ENCODE measurements around the gene ENPEP.
"Not testable (repeated sequence)": the region's sequence is repeated elsewhere in the genome, so short reads cannot be mapped to it uniquely, and the experiment has no call there.

ENPEP gene

DNA sequence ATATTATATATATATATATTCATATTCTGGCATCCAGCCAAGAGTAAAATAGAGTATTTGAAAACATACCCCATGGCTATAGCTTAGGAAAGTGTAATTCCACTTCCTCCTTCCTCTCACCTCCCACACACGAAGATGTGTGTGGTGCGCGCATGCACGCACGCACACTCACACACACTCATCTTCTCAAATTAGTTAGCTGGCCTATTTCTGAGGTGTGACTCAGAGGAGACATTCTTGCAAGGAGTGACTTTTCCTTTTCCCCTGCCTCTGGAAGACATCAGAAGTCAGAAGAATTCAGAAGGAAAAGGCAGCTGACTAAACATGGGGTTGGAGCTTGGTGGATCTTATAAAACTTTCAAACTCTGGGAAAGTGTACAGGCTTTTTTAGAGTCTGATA is 8.8 kb downstream of the ENPEP start:
- DNase-seq = no peak

DNA sequence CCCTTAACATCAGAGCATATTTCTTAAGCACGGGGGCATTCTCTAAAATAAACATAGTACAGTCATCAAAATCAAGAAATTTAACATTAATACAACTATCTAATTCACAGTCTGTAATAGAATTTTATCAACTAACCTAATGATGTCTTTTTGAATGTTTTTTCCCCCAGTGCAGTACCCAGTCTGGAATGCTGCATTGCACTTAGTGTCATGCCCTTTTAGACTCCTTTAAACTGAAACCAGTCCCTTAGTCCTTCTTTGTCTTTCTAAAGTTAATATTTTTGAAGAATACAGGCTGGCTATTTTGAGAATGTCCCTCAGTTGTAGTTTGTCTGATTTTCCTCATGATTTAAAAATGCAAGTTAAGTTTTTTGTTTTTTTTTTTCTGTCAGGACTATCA is 9.5 kb downstream of the ENPEP start:
- DNase-seq = no peak

DNA sequence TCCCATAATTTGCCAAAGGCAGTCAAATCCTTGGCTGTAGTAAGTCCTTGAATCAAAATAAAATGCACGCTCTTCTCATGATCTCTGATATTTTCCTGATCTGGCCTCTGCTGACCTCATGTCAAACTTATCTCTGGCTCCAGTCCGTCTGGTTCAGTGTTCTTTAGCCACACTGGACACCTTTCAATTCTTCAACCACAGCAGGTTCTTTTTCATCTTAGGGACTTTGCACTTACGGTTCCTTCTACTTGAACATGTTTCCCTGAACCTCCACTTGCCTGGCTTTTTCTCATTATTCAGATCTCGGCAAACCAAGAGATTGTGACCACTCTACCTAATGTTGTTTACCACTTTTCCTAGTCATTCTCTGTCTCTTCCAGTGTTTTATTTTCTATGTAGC is 10.3 kb downstream of the ENPEP start:
- no peak for DNase-seq

DNA sequence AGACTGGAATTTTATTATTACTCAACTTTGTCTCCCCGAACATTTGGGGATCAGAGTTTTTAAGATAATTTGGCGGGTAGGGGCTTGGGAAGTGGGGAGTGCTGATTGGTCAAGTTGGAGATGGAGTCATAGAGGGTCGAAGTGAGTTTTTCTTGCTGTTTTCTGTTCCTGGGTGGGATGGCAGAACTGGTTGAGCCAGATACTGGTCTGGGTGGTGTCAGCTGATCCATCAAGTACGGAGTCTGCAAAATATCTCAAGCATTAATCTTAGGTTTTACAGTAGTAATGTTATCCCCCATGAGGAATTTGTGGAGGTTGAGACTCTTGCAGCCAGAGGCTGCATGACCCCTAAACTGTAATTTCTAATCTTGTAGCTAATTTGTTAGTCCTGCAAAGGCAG is 10.9 kb downstream of the ENPEP start:
- DNase-seq = not testable (repeated sequence)

DNA sequence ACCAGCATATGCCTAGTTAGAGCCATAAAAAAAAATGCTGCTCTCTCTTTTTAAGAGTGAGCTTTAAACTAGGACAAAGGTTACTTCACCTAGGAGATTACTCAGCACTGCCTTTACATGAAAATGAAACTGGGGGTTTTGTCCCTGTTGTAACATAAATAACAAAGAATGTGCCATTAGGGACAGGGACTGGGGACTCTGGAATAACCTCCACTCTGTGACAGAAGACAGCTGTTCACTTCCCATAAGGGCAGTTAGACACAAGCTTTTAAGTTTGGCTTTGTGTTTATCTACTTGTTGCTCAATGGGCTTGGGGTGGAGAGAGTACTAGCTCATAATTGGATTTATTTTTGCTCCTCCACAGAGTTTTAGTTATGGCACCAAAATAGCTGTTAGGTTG is 11.9 kb downstream of the ENPEP start:
- no peak for DNase-seq

DNA sequence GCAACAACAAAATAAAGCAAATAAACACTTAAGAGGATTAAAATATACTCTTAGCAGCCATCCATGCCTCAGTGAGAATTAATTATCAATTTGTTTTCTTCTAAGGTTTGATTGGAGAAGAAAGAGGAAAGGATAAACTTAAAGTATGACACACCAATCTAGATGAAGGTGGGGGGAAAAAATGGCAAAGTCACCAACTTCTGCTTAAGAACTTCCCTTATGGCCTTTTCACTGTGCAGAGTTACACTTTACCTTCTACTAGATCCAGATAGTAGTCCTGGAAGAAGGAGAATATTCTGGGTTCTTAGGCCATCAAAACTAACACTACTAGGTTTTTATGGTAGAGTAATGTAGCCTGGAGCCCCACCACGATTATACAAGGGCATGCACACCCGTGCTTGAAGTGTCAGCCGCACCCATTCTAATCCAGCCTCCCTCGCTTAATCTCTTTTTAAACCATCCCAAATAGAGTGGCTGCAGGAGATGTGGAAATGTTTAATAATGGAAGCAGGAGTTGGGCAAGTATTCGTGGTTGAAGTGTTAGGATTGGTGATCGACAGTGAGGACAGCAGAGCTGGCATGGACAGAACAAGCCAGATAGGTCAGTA is 14.1 kb downstream of the ENPEP start:
- no peak for DNase-seq

DNA sequence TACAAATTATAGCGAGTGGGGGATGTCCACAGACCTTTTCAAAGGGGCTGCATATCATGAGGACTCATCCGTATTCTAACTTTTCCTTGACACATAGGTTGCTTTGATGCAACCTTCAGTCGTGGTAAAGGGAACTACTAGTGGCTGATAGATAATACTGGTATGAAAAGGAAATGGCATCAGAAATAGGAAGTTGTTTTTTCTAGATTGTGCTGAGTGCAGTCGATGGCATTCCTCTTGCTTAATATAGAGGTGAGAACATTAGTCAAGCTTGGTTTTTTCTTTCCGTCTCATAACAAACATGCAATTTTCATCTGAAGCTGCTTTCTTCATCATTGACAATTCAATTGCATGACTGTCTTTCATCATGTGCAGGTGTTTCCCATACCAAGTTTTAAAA is 16.6 kb downstream of the ENPEP start:
- DNase-seq = no peak

DNA sequence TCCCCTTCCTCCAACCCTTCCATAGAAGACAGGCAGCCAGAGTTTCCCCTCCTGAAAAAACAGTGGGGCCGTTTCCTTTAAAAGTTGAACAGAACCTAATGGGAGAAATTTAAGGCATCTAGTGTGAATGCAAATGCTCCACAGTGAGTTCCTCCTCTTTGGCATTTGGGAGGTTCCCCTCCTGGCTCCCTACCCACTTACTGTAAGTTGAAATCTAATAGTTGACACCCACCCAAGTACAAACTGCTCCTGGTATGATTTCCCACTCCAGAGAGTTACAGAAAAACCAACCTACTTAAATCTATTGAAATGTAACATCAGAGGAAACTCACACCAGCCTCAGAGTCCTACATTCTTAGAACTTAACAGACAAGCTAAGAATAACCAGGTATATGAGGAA is 17.6 kb downstream of the ENPEP start:
- DNase-seq = no peak

DNA sequence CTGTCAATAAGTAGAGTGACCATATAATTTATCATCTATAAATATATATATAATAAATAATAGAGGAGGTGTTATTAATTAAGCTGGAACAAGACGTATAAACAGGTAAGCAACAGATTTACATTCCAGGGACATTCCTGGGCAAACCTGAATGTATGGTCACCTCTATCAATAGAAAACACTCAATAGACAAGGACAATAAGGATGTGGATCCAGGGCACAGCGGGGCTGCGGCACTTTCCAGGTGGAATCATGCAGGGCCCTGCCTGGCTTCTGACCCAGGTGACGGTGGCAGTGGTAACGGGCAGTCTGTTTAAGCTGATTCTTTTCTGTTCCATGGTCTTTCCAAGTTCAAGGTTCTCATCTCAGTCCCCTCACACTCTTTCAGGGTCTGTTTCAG is 22.5 kb downstream of the ENPEP start:
- DNase-seq = no peak

DNA sequence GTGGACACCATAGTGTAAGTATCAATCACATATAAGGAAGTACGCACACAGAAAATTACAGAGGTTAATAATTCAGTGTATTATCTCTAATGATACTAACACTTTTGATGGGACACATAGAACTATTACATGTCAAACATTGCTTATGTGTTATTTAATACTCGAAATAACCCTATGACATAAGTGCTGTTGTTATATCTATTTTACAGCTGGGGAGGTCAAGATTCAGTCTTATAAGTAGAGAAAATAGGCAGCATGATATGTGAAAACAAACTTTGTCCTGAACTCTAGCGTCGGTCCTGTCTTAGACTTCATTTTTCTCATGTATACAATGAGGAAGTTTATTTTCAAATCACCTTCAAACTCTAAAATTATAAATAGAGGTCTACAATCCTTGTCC is 23.2 kb downstream of the ENPEP start:
- DNase-seq = no peak

DNA sequence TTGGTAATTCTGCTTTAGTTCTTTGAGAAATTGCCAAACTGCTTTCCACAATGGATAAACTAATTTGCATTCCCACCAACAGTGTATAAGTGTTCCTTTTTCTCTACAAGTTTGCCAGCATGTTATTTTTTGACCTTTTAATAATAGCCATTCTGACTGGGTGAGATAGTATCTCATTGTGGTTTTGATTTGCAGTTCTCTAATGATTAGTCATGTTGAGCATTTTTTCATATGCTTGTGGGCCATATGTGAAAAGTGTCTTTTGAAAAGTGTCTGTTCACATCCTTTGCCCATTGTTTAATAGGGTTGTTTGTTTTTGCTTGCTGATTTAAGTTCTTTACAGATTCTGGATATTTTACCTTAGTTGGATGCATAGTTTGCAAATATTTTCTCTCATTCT is 25.9 kb downstream of the ENPEP start:
- DNase-seq = no peak

DNA sequence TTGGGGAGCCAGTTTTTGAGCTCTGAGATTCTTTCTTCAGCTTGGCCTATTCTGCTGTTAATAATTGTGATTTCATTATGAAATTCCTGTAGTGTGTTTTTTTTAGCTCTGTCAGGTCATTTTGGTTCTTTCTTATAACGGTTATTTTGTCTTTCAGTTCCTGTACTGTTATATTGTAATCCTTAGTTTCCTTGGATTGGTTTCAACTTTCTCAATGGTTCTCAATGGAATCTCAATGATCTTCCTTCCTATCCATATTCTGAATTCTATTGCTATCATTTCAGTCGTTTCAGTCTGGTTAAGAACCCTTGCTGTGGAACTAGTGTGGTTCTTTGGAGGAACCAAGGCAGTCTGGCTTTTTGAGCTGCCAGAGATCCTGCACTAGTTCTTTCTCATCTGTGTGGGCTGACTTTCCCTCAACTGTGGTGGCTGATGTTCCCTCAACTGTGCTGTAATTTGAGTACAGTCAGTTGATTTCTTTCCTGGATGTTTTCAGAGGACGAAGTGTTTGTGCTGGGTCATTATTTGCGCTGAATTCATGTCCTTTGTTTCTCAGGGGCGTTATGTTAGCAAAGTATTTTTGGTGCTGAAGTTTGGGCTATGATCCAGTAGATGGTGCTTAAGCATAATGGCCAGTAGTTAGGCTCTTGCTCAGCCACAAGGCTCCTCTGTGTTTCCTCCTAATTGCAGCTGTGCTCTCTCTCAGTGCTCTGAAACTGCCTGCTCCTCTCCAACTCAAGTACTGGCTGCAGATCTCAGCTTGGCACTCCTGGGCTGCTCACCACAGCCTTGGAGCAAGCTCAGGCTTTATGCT is 27.5 kb downstream of the ENPEP start:
- no peak for DNase-seq

DNA sequence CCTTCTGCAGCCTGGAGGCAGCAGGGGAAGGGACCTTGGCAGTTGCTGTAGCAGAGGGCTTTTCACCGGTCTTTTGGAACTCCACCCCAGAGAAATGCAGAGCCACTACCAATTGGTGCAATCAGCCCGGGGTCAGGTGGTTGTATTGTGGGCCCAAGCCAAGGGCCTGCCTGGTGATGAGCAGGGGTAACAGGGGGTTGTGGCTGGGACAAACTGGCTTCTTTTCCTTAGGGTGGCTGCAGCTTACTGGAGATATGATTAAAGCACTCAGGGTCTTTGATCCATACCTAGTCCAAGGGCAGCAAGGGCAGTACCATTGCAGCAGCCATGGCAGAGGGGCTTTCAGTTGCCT is 28.1 kb downstream of the ENPEP start:
- DNase-seq = no peak

DNA sequence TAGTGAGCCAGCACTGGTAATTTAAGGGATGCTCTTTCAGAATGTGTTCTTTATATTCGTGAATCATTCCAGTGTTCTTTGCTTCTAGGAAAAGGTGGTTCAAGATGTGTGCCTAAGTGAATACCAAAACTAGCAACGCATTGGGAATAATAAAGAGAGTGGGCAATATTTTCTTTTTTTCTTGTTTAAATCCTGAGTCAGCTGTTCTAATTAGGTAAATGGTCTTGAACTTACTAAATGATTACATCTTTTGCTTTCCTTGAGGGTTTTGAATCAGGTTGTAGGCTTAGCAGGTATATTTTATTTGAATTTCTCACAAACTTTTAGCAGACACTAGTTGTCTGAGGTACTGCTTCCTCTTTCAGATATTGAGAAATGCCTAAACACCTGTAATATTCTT is 29.5 kb downstream of the ENPEP start:
- DNase-seq = no peak

DNA sequence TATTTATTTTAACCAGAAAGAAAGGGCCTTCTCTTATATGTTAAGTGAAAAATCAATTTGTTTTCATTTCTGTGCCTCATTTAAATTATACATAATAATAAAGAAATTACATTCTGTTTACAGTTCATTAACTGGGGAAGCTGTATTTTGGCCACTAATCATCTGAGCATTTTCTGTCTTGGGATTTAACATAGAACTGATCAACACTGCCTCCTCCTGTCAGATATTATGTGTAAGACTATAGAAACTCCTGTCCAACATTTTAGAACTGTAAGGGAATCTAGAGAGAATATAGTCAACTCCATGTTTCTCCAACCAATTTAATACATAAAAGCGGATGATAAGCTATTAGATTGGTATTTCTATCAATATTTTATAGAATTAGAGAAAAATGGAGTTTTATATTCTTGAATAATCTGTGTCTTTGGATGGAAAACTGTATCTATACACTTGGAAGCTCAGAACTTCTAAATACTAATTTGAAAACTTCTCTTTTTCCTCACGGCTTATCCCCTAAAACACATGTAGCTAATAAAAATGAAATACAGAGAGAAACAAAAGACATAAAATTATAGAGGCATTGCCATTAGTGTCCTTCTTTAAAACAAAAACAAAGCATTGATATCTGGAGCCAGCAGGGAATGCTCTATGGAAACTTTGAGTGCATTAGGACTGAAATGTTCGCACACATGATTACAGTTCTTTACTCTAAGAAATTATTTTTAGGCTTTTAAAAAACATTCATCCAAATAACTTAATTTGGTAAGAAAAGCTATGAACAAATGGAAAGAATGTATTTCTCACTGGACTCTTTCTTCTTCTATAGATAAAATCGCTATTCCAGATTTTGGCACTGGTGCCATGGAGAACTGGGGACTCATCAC is 33.1 kb downstream of the ENPEP start:
- no peak for DNase-seq

DNA sequence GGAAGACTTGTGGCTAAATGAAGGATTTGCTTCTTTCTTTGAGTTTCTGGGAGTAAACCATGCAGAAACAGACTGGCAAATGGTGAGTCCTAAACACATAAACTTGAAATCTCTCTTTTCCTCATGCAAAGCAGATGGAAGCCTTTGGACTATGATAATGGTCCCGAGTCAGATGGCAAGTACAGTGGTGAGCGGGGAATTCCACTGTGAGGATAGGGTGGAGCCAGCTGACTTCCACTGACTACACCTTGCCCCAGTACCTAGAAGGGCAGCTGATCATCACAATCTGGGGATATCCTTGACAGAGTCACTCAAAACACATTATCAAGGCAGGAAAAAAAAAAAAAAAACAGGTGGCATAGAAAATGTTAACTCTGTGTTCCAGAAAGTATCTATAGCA is 34.3 kb downstream of the ENPEP start:
- DNase-seq = no peak

DNA sequence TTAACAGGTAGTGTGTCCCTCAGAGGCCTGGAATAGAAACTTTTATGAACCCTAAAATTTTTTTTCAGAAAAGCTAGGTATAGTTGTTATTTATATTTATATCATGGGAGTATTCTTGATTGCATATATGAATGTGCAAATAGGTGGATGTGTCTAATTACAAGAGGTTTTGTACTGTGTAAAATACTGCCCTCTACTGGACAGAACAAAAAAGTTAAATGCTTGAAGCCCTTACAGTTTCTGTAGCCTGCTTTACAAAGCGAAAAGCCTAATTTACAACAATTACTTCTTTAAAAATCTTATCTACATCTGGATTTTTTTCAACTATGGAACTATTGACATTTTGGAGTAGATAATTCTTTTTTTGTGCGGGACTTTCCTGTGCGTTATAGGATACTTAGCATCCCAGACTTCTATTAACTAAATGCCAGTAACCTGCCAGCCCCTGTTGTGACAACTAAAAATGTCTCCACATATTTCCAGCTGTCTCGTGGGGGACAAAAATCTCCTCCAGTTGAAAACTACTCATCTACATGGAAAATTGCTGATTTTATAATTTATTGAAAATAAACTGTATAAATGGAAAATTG is 35.1 kb downstream of the ENPEP start:
- DNase-seq = peak; percentile 12

DNA sequence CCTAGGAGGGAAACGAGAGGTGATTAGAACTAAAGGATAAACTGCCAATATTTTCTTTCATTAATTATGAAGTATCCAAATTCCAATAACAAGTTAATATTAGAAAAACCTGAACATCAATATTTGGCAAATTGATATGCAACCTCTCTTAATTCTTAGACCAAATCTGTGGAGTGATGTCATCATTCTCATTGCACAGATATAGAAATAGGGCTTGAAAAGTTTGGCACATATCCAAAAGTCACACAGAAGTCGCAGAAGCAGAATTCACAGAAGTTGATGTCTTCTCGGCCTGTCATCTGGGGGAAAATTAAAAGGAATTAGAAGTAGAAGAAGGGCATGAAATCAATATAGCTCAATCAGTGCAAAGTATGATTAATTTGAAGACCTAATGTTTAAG is 36.9 kb downstream of the ENPEP start:
- no peak for DNase-seq

DNA sequence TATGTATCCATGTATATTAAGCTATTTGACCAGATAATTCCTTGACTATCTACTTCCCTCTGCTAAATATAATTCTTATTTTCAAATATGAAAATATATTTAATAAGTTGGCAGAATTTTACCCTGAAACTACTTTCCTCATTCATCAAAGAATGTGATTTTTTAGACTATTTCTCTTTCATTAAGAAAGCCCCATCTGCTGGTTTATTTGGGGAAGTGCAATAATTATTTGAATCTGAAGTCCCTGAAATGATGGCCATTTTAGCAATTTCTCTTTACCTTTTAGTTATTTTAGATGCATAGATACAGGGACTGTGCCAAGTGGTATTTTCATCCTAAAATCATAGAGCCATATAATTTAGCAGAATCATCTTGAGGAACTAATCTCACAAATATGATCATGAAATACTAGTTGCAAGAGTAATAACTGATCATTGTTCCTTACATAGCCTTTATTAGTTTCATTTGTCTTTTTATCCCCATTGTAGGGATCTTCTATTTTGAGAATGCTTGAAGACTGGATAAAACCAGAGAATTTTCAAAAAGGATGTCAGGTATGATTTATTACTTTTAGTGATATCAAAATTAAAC is 39.0 kb downstream of the ENPEP start:
- peak; percentile 2 for DNase-seq

DNA sequence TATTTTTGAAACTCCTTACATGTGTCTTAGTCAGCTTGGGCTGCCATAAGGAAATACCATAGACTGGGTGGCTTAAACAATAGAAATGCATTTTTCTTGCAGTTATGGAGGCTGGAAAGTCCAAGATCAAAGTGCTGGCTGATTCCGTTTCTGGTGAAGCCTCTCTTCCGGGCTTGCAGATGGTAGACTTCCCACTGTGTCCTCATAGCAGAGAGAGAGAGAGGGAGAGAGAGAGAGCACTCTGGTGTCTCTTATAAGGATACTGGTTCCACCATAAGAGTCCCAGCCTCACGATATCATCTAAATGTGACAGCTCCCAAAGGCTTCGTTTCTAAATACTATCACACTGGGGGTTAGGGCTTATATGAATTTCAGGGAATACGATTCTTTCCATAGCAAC is 39.7 kb downstream of the ENPEP start:
- no peak for DNase-seq

DNA sequence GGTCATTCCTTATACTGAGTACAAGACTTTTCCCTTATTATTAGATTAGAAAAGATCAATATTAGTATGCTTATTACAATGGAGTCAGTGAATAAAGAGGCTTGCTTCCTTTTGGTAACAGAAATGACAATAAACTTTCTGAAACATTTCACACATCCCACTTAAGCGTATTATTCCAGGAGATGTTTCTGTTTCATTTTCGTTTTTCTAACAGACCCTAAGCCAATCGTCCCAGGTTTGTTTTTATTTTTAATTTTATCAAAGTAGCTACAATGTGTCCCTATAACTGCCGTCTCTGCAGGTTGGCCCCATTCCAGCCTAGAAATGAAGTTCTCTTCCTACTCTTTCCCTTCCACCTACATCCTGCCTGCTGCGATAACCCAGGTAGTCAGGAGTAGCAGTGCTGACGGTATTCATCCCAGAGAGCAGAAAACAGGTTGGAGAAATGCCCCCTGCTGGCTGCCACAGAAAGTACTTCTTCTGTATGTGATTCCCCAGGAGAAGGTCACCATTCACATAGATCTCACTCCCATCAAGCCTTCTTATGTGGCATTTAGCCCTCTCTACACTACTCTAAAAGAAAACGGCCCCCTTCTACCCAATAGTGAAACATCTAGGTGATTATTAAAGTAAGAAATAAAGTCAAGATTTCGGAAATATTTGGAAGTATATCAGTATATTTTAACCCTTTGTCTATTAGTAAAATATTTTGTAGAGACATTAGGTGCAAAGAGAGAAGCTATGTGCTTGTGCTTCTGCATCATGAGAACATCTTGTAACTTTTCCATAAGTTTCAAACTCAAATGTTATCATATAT is 40.4 kb downstream of the ENPEP start:
- DNase-seq = no peak

DNA sequence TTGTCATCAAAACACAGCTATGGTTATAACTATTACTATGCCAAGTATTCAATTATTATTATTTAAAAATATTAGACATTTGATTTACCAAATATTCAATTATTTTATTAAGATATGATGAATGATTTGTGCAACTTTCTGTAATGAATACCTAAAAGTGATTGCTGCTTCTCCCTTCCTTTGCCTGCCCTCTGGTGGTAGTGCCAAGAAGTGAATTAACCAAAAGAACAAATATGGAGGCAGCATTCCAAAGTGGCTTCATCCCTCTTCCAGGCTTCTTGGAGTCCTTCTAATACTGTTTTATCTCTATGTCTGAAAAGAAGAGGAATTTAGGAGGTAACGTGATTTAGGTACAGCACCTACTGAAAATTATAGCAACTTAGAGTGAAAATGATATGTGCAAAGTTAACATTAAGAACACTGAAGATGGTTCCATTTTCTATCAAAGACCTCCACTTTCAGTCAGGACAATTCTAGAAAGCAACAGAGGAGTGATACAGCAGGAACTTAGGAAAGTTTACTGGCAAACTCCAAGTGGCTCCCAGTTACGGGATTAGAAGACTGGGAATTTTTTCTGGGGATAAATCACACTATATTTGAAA is 43.0 kb downstream of the ENPEP start:
- no peak for DNase-seq

All from NCI-H1436 treated with DMSO at 0.1 percent for 48 hours (cell line).